ENCODE data around the gene THYN1. TPM values are rescaled to one million over a fixed set of nuclear protein-coding genes. Genes with fewer than 3 reads are reported as not detected.

THYN1 gene
- total and polyA plus RNA-seq, 2 donors (not counting 1 experiment from before 2014, with no cell fraction given): 54.9 to 88.7 TPM

GRCh38 chr11:134229126-134229790 lies 23.9 kb downstream of the THYN1 start:
- no peak overlapping the region for H3K4me3 ChIP-seq (replicated peaks in 1 of 4; ENCODE audit: control extremely low read depth in 1 of 4, insufficient read depth in 1 of 4, low read depth in 3 of 4, low read length in 4 of 4)
- no peaks in the 10 kb centered on the region for H3K36me3 ChIP-seq (ENCODE audit: control insufficient read depth, insufficient read depth, low read length)
- H2AFZ ChIP-seq (ENCODE audit: low read length): no peak overlapping the region
- no peak for TF ChIP-seq EZH2 (IDR thresholded peaks at IDR 0.05; ENCODE audit: low read length, missing control alignments)
- no peak for TF ChIP-seq CTCF (conservative IDR thresholded peaks at IDR 0.05 in 1 of 2, IDR thresholded peaks at IDR 0.05 in 1 of 2; ENCODE audit: low read depth in 1 of 2, low read length in 2 of 2)
- no peak overlapping the region for H3K27ac ChIP-seq (ENCODE audit: insufficient read depth, low read length)
- no peak overlapping the region for H3K9ac ChIP-seq (ENCODE audit: insufficient read depth, low read length)
- H3K79me2 ChIP-seq (ENCODE audit: control insufficient read depth, insufficient read depth, low read length): peaks cover 61% of the 10 kb centered on the region
- no peak for DNase-seq (ENCODE audit: low read depth in 2 of 2)
- no peaks in the 10 kb centered on the region for H3K9me3 ChIP-seq (ENCODE audit: control insufficient read depth, insufficient read depth, low read depth, low read length)
- peak overlapping the region; percentile 13 for H3K4me2 ChIP-seq (ENCODE audit: extremely low read depth, insufficient read depth, low read length)
- no peaks in the 10 kb centered on the region for H4K20me1 ChIP-seq (ENCODE audit: control insufficient read depth, extremely low read depth, insufficient read depth, low read length)
- H3K27me3 ChIP-seq (ENCODE audit: control insufficient read depth, insufficient read depth, low read length): no peaks in the 10 kb centered on the region
- H3K4me1 ChIP-seq (ENCODE audit: control insufficient read depth, extremely low read depth, insufficient read depth, low read length): peaks cover 4% of the 10 kb centered on the region

DNA sequence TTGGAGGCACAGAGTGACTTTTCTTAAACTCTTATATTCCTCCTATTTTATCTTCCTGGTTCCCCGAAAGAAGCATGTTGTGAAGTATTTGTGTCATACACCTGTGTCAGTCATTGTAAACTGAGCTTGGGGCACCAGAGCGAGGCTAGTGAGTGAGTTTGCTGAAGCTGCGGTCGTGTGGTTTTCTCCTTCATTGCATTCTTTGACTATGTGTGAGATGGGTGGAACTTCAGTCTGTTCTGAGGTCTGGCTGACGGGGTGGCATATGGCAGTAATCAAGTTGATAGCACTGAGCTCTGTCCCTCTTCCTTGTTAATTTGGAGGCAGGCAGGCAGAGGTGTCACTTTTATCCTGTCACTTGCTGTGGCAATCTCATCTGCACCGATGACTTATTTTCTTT lies 24.5 kb downstream of the THYN1 start:
- TF ChIP-seq EZH2 (IDR thresholded peaks at IDR 0.05; ENCODE audit: low read length, missing control alignments) (no peak), CTCF (conservative IDR thresholded peaks at IDR 0.05 in 1 of 2, IDR thresholded peaks at IDR 0.05 in 1 of 2; ENCODE audit: low read depth in 1 of 2, low read length in 2 of 2) (no peak)
- Histone ChIP-seq H2AFZ (ENCODE audit: low read length) (no peak overlapping the region), H3K27me3 (ENCODE audit: control insufficient read depth, insufficient read depth, low read length) (no peaks in the 10 kb centered on the region), H3K4me1 (ENCODE audit: control insufficient read depth, extremely low read depth, insufficient read depth, low read length) (peaks cover 4% of the 10 kb centered on the region), H3K79me2 (ENCODE audit: control insufficient read depth, insufficient read depth, low read length) (peaks cover 62% of the 10 kb centered on the region), H3K9me3 (ENCODE audit: control insufficient read depth, insufficient read depth, low read depth, low read length) (no peaks in the 10 kb centered on the region), H3K4me2 (ENCODE audit: extremely low read depth, insufficient read depth, low read length) (no peak overlapping the region), H3K36me3 (ENCODE audit: control insufficient read depth, insufficient read depth, low read length) (no peaks in the 10 kb centered on the region), H3K9ac (ENCODE audit: insufficient read depth, low read length) (no peak overlapping the region), H4K20me1 (ENCODE audit: control insufficient read depth, extremely low read depth, insufficient read depth, low read length) (no peaks in the 10 kb centered on the region), H3K27ac (ENCODE audit: insufficient read depth, low read length) (no peak overlapping the region), H3K4me3 (replicated peaks in 1 of 4; ENCODE audit: control extremely low read depth in 1 of 4, insufficient read depth in 1 of 4, low read depth in 3 of 4, low read length in 4 of 4) (no peak overlapping the region)
- DNase-seq (ENCODE audit: low read depth in 2 of 2): peak in 1 of 2 donors; percentile 53

GRCh38 chr11:134226806-134227325 lies 26.3 kb downstream of the THYN1 start:
- Histone ChIP-seq H3K9me3 (ENCODE audit: control insufficient read depth, insufficient read depth, low read depth, low read length) (no peaks in the 10 kb centered on the region), H3K4me2 (ENCODE audit: extremely low read depth, insufficient read depth, low read length) (peak overlapping the region; percentile 85), H3K9ac (ENCODE audit: insufficient read depth, low read length) (no peak overlapping the region), H3K79me2 (ENCODE audit: control insufficient read depth, insufficient read depth, low read length) (peaks cover 73% of the 10 kb centered on the region), H3K27me3 (ENCODE audit: control insufficient read depth, insufficient read depth, low read length) (no peaks in the 10 kb centered on the region), H2AFZ (ENCODE audit: low read length) (no peak overlapping the region), H3K4me3 (replicated peaks in 1 of 4; ENCODE audit: control extremely low read depth in 1 of 4, insufficient read depth in 1 of 4, low read depth in 3 of 4, low read length in 4 of 4) (peak overlapping the region in 3 of 4 experiments; percentile 73 to 95 (median 78)), H4K20me1 (ENCODE audit: control insufficient read depth, extremely low read depth, insufficient read depth, low read length) (no peaks in the 10 kb centered on the region), H3K27ac (ENCODE audit: insufficient read depth, low read length) (no peak overlapping the region), H3K36me3 (ENCODE audit: control insufficient read depth, insufficient read depth, low read length) (no peaks in the 10 kb centered on the region), H3K4me1 (ENCODE audit: control insufficient read depth, extremely low read depth, insufficient read depth, low read length) (peaks cover 4% of the 10 kb centered on the region)
- TF ChIP-seq EZH2 (IDR thresholded peaks at IDR 0.05; ENCODE audit: low read length, missing control alignments): no peak
- no peak for TF ChIP-seq CTCF (conservative IDR thresholded peaks at IDR 0.05 in 1 of 2, IDR thresholded peaks at IDR 0.05 in 1 of 2; ENCODE audit: low read depth in 1 of 2, low read length in 2 of 2)
- no peak for DNase-seq (ENCODE audit: low read depth in 2 of 2)
